SU-DHL-6 (cell line): Measurements from ENCODE around the gene SFR1.
A peak's percentile ranks its signal among the peaks of the same experiment; 100 is the strongest.

ENCODE experiments used
- H2AFZ ChIP-seq: fragments of 200-600 bp; sonication (generic); 2 replicates; pipeline ENCODE4 v1.6.1; 2014; ENCODE audit warnings: low read depth, mild to moderate bottlenecking, moderate library complexity, mixed read lengths, antibody characterized with exemption, low read length; ENCODE audit not compliant: severe bottlenecking
- H3F3A ChIP-seq: fragments of 200-600 bp; shearing (Covaris generic); 2 replicates; pipeline ENCODE4 v1.6.0; 2016; ENCODE audit warnings: antibody characterized with exemption, mild to moderate bottlenecking; ENCODE audit not compliant: insufficient read depth
- H3K27ac ChIP-seq: fragments of 200-600 bp; sonication (generic); 2 replicates; pipeline ENCODE4 v1.5.1; 2016; ENCODE audit warnings: low read depth, mild to moderate bottlenecking, low read length, moderate library complexity, mixed read lengths
- H3K27me3 ChIP-seq: fragments of 200-600 bp; sonication (generic), shearing (Covaris generic); 2 replicates; pipeline ENCODE4 v1.6.0; 2014; ENCODE audit warnings: mild to moderate bottlenecking, low read length
- H3K36me3 ChIP-seq: fragments of 200-600 bp; sonication (generic); 2 replicates; pipeline ENCODE4 v1.6.1; 2014; ENCODE audit warnings: mild to moderate bottlenecking, low read length, mixed read lengths
- H3K4me2 ChIP-seq: fragments of 300-600, 200-600 bp; shearing (Covaris generic), sonication (generic); 2 replicates; pipeline ENCODE4 v1.6.0; 2014; ENCODE audit warnings: low read length, low read depth, mild to moderate bottlenecking; ENCODE audit not compliant: poor library complexity, severe bottlenecking
- H3K4me3 ChIP-seq: fragments of 200-600 bp; sonication (generic); 2 replicates; pipeline ENCODE4 v1.5.1; 2014; ENCODE audit warnings: antibody characterized with exemption, low read length, mild to moderate bottlenecking, mixed read lengths; ENCODE audit not compliant: insufficient read depth, poor library complexity, severe bottlenecking
- H3K79me2 ChIP-seq: fragments of 200-600 bp; sonication (generic); 2 replicates; pipeline ENCODE4 v1.6.1; 2014; ENCODE audit warnings: mild to moderate bottlenecking, low read length, moderate library complexity; ENCODE audit not compliant: insufficient read depth
- H3K9ac ChIP-seq: fragments of 200-600 bp; sonication (generic); 2 replicates; pipeline ENCODE4 v1.7.0; 2014; ENCODE audit warnings: mild to moderate bottlenecking, low read length
- H3K9me2 ChIP-seq: fragments of 200-600 bp; sonication (generic); replicated peaks from 2 replicates; pipeline ENCODE4 v1.6.1; 2014; ENCODE audit warnings: low read length; ENCODE audit not compliant: insufficient read depth
- H3K9me3 ChIP-seq: fragments of 200-600 bp; sonication (generic); 2 replicates; pipeline ENCODE4 v1.6.1; 2014; ENCODE audit warnings: low read length, mixed read lengths; ENCODE audit not compliant: insufficient read depth
- H4K20me1 ChIP-seq: fragments of 200-600 bp; sonication (generic); 2 replicates; pipeline ENCODE4 v1.6.1; 2014; ENCODE audit warnings: low read depth, mild to moderate bottlenecking, antibody characterized with exemption, low read length, moderate library complexity, mixed read lengths
- EZH2phosphoT487 ChIP-seq: fragments of 200-600 bp; sonication (generic), shearing (Covaris generic); conservative IDR thresholded peaks from 2 replicates; pipeline ENCODE4 v1.6.1; 2018; ENCODE audit warnings: mild to moderate bottlenecking, antibody characterized with exemption, low read length, moderate library complexity, mixed read lengths
- TF ChIP-seq, protein P1 (sequence below): fragments of 200-600 bp; sonication (generic); IDR thresholded peaks from one replicate; pipeline ENCODE4 v1.5.1; 2017; ENCODE audit warnings: antibody characterized with exemption, mild to moderate bottlenecking, low read length, moderate library complexity; ENCODE audit not compliant: insufficient read depth, poor library complexity, severe bottlenecking

SFR1 gene

DNA sequence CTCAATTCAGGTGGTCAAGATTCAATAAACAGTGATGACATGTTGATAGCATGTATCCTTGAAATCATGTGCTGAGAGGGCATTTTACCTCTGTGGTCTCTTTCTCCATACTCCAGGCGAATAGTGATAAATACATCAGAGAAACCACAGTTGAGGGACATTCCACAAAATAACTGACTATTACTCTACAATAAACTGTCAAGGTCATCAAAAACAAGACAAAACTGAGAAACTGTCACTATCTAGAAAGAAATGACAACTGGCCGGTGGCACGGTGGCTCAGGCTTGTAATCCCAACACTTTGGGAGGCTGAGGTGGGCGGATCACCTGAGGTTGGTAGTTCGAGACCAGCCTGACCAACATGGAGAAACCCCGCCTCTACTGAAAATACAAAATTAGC lies 16.2 kb downstream of the SFR1 start:
- Histone ChIP-seq H3K27me3 (no peaks in the 10 kb centered on the region), H3K36me3 (no peaks in the 10 kb centered on the region), H3F3A (no peaks in the 10 kb centered on the region), H2AFZ (no peak overlapping the region), H3K9me3 (no peaks in the 10 kb centered on the region), H3K27ac (no peak overlapping the region), H3K9me2 (no peaks in the 10 kb centered on the region), H3K4me3 (no peak overlapping the region), H3K4me2 (no peak overlapping the region), H4K20me1 (no peaks in the 10 kb centered on the region), H3K9ac (no peak overlapping the region), H3K79me2 (no peaks in the 10 kb centered on the region)
- no peak for TF ChIP-seq EZH2phosphoT487
- TF ChIP-seq, protein P1, sequence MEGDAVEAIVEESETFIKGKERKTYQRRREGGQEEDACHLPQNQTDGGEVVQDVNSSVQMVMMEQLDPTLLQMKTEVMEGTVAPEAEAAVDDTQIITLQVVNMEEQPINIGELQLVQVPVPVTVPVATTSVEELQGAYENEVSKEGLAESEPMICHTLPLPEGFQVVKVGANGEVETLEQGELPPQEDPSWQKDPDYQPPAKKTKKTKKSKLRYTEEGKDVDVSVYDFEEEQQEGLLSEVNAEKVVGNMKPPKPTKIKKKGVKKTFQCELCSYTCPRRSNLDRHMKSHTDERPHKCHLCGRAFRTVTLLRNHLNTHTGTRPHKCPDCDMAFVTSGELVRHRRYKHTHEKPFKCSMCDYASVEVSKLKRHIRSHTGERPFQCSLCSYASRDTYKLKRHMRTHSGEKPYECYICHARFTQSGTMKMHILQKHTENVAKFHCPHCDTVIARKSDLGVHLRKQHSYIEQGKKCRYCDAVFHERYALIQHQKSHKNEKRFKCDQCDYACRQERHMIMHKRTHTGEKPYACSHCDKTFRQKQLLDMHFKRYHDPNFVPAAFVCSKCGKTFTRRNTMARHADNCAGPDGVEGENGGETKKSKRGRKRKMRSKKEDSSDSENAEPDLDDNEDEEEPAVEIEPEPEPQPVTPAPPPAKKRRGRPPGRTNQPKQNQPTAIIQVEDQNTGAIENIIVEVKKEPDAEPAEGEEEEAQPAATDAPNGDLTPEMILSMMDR, result no peak

GRCh38 chr10:104139221-104139620 lies 17.2 kb downstream of the SFR1 start:
- Histone ChIP-seq H3K9me3 (no peaks in the 10 kb centered on the region), H3K4me3 (no peak overlapping the region), H3K9ac (no peak overlapping the region), H3K27ac (no peak overlapping the region), H4K20me1 (no peaks in the 10 kb centered on the region), H3K27me3 (no peaks in the 10 kb centered on the region), H3K36me3 (no peaks in the 10 kb centered on the region), H3K9me2 (no peaks in the 10 kb centered on the region), H3F3A (no peaks in the 10 kb centered on the region), H3K79me2 (no peaks in the 10 kb centered on the region), H2AFZ (no peak overlapping the region), H3K4me2 (no peak overlapping the region)
- TF ChIP-seq, protein P1, result peak; percentile 60
- TF ChIP-seq EZH2phosphoT487, result no peak

DNA sequence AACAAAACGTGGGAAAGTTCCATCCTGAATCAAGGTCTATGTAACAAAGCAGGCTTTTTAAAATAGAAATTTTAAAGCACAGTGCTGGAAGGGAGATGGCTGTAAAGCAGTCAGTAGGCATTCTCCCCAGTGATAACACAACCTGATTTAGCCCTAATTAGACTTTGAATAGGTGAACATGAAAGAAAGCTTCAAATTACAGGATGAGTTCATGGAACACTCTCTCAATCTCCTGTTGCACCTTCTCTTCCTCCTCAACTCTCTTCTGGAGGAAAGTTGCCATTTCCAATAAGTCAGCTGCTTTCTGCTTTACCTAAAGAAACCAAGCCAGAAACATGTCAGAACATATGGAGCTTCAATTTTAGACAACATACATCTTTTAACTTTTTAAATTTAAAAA lies 20.1 kb downstream of the SFR1 start:
- no peak for TF ChIP-seq EZH2phosphoT487
- TF ChIP-seq, protein P1, result no peak
- no peak overlapping the region for H3K4me3 ChIP-seq
- H3K79me2 ChIP-seq, result no peaks in the 10 kb centered on the region
- H3K4me2 ChIP-seq, result no peak overlapping the region
- H4K20me1 ChIP-seq, result no peaks in the 10 kb centered on the region
- no peaks in the 10 kb centered on the region for H3K9me2 ChIP-seq
- no peak overlapping the region for H3K27ac ChIP-seq
- H3K9me3 ChIP-seq, result no peaks in the 10 kb centered on the region
- no peaks in the 10 kb centered on the region for H3K27me3 ChIP-seq
- H3F3A ChIP-seq, result no peaks in the 10 kb centered on the region
- no peaks in the 10 kb centered on the region for H3K36me3 ChIP-seq
- no peak overlapping the region for H2AFZ ChIP-seq
- H3K9ac ChIP-seq, result no peak overlapping the region

GRCh38 chr10:104143829-104144228 lies 21.9 kb downstream of the SFR1 start:
- H3K9ac ChIP-seq, result no peak overlapping the region
- no peak overlapping the region for H3K4me3 ChIP-seq
- H3K9me3 ChIP-seq, result no peaks in the 10 kb centered on the region
- no peaks in the 10 kb centered on the region for H3F3A ChIP-seq
- no peak for TF ChIP-seq EZH2phosphoT487
- TF ChIP-seq, protein P1, result no peak
- no peaks in the 10 kb centered on the region for H3K36me3 ChIP-seq
- H3K27me3 ChIP-seq, result no peaks in the 10 kb centered on the region
- H4K20me1 ChIP-seq, result no peaks in the 10 kb centered on the region
- H3K27ac ChIP-seq, result no peak overlapping the region
- H3K79me2 ChIP-seq, result no peaks in the 10 kb centered on the region
- no peaks in the 10 kb centered on the region for H3K9me2 ChIP-seq
- no peak overlapping the region for H2AFZ ChIP-seq
- H3K4me2 ChIP-seq, result no peak overlapping the region
